ENCODE results near the gene TBCK.

The TBCK gene

DNA sequence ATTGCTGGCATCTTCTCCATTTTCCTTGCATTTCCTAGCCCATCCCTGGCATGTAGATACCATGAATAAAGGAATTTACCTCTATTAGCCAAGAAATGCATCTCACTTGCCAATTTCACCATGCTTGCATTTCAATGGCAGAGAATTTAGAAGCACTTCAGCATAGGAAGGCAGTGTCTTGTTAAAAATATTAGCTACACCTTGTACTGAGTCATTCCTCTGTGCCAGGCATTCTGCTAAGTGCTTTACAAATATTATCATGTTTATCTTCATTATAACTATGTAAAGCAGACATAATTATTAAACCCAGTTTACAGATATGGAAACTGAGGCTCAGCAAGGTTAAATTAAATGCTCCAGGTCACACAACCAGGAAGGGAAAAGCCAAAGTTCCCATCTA, 282.5 kb downstream of the TBCK start:
- no peak for TF ChIP-seq EZH2phosphoT487 (IDR thresholded peaks at IDR 0.05; ENCODE audit: low read length)
- TF ChIP-seq EZH2 (optimal IDR thresholded peaks at IDR 0.05; ENCODE audit: low read depth, low read length): no peak
- TF ChIP-seq, protein P1, sequence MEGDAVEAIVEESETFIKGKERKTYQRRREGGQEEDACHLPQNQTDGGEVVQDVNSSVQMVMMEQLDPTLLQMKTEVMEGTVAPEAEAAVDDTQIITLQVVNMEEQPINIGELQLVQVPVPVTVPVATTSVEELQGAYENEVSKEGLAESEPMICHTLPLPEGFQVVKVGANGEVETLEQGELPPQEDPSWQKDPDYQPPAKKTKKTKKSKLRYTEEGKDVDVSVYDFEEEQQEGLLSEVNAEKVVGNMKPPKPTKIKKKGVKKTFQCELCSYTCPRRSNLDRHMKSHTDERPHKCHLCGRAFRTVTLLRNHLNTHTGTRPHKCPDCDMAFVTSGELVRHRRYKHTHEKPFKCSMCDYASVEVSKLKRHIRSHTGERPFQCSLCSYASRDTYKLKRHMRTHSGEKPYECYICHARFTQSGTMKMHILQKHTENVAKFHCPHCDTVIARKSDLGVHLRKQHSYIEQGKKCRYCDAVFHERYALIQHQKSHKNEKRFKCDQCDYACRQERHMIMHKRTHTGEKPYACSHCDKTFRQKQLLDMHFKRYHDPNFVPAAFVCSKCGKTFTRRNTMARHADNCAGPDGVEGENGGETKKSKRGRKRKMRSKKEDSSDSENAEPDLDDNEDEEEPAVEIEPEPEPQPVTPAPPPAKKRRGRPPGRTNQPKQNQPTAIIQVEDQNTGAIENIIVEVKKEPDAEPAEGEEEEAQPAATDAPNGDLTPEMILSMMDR (IDR thresholded peaks at IDR 0.05; ENCODE audit: low read length): no peak

DNA sequence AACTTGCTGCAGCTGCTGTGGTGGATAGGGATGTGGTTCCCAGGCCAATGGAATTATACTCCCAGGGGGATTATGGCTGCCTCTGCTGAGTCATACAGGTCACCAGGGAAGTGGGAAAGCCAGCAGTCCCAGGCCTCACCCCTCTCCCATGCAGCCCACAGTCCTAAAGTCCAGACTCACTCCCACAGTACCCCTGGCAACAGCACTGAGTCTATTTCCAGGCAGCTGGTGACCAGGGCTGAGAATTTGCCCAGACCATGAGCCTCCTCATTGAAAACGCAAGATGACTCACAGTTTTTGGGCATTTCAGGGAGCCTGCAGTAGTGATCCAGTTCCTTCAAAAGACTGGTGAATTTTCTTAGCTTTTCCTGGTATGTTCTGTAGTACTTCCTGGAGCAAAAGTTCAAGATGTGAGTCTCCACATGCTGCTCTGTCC, 283.1 kb downstream of the TBCK start:
- Histone ChIP-seq H3K9me2 (replicated peaks; ENCODE audit: insufficient read depth, low read length) (no peaks in the 10 kb centered on the region), H4K20me1 (ENCODE audit: insufficient read depth, low read length) (no peaks in the 10 kb centered on the region), H3F3A (ENCODE audit: insufficient read depth, low read length) (no peaks in the 10 kb centered on the region), H2AFZ (ENCODE audit: low read length) (no peak overlapping the region), H3K9me3 (replicated peaks; ENCODE audit: insufficient read depth, low read length) (no peaks in the 10 kb centered on the region), H3K27ac (ENCODE audit: low read length) (no peak overlapping the region), H3K4me1 (ENCODE audit: low read length) (no peaks in the 10 kb centered on the region), H3K27me3 (replicated peaks; ENCODE audit: insufficient read depth, low read length) (no peaks in the 10 kb centered on the region), H3K4me3 (ENCODE audit: low read length) (no peak overlapping the region), H3K79me2 (ENCODE audit: low read length) (no peaks in the 10 kb centered on the region), H3K9ac (ENCODE audit: low read length) (no peak overlapping the region), H3K4me2 (ENCODE audit: low read depth, low read length) (no peak overlapping the region), H3K36me3 (replicated peaks; ENCODE audit: insufficient read depth, low read length) (no peaks in the 10 kb centered on the region)
- no peak for DNase-seq
- TF ChIP-seq EZH2phosphoT487 (IDR thresholded peaks at IDR 0.05; ENCODE audit: low read length) (no peak), EZH2 (optimal IDR thresholded peaks at IDR 0.05; ENCODE audit: low read depth, low read length) (no peak)
- TF ChIP-seq, protein P1 (IDR thresholded peaks at IDR 0.05; ENCODE audit: low read length): no peak

More for the DNA sequence above, 282.5 kb downstream of the TBCK start:
- Histone ChIP-seq H3K4me3 (ENCODE audit: low read length) (no peak overlapping the region), H3K36me3 (replicated peaks; ENCODE audit: insufficient read depth, low read length) (no peaks in the 10 kb centered on the region), H3K9me2 (replicated peaks; ENCODE audit: insufficient read depth, low read length) (no peaks in the 10 kb centered on the region), H3K9ac (ENCODE audit: low read length) (no peak overlapping the region), H3K4me1 (ENCODE audit: low read length) (no peaks in the 10 kb centered on the region), H3K9me3 (replicated peaks; ENCODE audit: insufficient read depth, low read length) (no peaks in the 10 kb centered on the region), H3K79me2 (ENCODE audit: low read length) (no peaks in the 10 kb centered on the region), H3K27me3 (replicated peaks; ENCODE audit: insufficient read depth, low read length) (no peaks in the 10 kb centered on the region), H3K27ac (ENCODE audit: low read length) (no peak overlapping the region), H3K4me2 (ENCODE audit: low read depth, low read length) (no peak overlapping the region), H3F3A (ENCODE audit: insufficient read depth, low read length) (no peaks in the 10 kb centered on the region), H2AFZ (ENCODE audit: low read length) (no peak overlapping the region), H4K20me1 (ENCODE audit: insufficient read depth, low read length) (no peaks in the 10 kb centered on the region)
- DNase-seq: no peak

DNA sequence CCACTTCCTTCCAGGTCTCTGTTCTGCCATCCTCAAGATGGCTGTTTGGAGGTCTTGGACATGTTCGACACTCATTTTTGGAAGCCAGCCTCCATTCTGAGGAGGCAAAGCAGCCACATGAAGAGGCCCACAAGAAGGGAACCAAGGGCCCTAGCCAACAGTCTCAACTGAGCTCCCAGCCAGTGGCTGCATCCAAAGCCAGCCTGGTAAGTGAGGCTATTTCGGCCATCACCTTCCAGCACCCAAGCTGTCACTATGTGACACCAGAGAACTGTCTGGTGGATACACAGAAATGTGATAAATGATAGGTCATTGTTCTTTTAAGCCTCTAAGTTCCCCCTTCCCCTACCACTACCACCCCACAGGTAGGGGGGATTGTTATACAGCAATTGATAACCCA, 293.6 kb downstream of the TBCK start:
- TF ChIP-seq EZH2phosphoT487 (IDR thresholded peaks at IDR 0.05; ENCODE audit: low read length): no peak
- no peak for TF ChIP-seq EZH2 (optimal IDR thresholded peaks at IDR 0.05; ENCODE audit: low read depth, low read length)
- TF ChIP-seq, protein P1 (IDR thresholded peaks at IDR 0.05; ENCODE audit: low read length): no peak
- no peaks in the 10 kb centered on the region for H3K9me2 ChIP-seq (replicated peaks; ENCODE audit: insufficient read depth, low read length)
- no peaks in the 10 kb centered on the region for H3K9me3 ChIP-seq (replicated peaks; ENCODE audit: insufficient read depth, low read length)
- no peak overlapping the region for H3K4me3 ChIP-seq (ENCODE audit: low read length)
- no peak overlapping the region for H2AFZ ChIP-seq (ENCODE audit: low read length)
- no peaks in the 10 kb centered on the region for H3K4me1 ChIP-seq (ENCODE audit: low read length)
- no peaks in the 10 kb centered on the region for H3F3A ChIP-seq (ENCODE audit: insufficient read depth, low read length)
- no peak overlapping the region for H3K4me2 ChIP-seq (ENCODE audit: low read depth, low read length)
- H3K79me2 ChIP-seq (ENCODE audit: low read length): no peaks in the 10 kb centered on the region
- no peak for DNase-seq
- H3K27ac ChIP-seq (ENCODE audit: low read length): no peak overlapping the region
- H3K36me3 ChIP-seq (replicated peaks; ENCODE audit: insufficient read depth, low read length): no peaks in the 10 kb centered on the region
- no peak overlapping the region for H3K9ac ChIP-seq (ENCODE audit: low read length)
- no peaks in the 10 kb centered on the region for H3K27me3 ChIP-seq (replicated peaks; ENCODE audit: insufficient read depth, low read length)
- no peaks in the 10 kb centered on the region for H4K20me1 ChIP-seq (ENCODE audit: insufficient read depth, low read length)

Measured in MM.1S (cell line).